Limb (tissue), 2 donors: ENCODE data around the gene FRMD4A.

ENCODE experiments used
- DNase-seq, 2 donors: peaks; one replicate each; pipeline ENCODE4 v3.0.0-alpha.2; 2016; ENCODE audit errors: extremely low spot score in 2 of 2

FRMD4A gene

DNA sequence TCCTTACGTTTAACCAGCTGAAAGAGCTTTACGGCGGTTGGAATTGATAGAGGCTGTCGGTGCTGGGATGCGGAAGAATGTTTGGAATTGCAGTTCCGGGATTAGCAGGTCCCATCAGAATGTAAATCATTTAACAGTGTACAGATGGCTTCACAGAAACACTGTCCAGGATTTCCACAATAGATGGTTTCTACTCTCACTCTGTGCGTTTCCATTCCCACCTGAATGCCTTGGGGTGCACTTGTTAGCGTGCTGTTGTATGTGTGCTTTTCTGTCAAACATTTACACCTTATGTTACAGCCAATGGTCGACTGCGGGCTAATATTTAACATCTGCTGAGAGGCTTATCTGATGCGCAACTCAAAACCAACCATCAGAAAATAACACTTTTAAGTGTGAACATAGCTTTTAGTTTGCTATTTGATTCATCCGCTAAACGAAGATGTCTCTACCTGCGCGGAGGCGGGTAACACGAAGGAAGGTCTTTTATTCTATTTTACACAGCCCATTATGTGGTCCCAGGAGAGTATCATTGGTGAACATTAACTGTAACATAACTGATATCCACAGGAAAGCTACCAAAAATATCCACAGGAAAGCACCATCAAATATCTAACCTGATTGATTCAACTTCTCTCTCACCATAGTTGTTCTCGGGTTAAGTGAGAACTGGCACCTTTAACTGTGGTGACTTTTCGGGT, 564.9 kb downstream of the FRMD4A start:
- DNase-seq: no peak

DNA sequence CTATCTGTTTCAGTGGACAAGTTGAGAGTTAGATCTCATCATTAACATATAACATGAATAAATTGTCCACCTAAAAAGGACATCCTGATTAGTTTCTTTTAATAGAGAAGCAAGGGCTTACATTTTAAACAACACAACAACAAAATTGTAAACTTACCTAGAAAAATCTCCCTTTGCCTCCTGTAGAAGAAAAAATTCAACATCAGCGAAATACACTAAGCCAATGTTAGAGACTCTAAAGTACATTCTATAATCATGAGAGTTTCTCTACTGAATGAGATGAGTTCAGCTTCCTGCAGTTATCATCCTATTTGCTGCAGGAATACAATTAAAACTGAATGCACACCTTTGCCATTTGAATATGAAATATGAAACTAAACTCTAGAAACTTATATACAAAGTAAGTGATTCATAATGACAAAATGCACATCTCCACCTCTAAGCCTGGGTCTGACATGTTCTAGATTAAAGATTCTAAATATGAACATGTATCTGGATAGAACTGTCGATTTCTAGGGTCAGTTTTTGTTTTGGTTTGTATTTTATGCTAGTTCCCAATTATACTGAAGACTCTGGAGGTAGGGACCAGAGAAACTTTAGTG, 569.1 kb downstream of the FRMD4A start:
- no peak for DNase-seq

DNA sequence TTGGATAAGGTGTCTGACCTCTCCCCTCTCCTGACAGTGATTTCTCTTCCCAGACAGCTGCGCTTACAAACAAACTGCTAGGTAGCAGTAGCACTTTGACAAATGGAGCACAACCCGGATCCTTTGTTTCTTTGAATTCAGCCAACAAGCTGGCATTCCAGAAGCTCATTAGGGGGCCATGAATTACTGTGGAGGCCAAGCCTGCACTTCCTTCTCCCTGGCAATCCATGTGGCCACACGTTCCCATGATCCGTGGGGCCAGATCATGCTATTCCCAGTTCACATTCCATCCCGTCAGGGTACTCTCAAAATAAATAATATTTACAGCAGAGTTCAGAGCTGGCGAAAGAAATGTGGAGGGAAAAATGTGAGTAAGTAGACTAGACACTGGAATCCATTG, 571.6 kb downstream of the FRMD4A start:
- no peak for DNase-seq

DNA sequence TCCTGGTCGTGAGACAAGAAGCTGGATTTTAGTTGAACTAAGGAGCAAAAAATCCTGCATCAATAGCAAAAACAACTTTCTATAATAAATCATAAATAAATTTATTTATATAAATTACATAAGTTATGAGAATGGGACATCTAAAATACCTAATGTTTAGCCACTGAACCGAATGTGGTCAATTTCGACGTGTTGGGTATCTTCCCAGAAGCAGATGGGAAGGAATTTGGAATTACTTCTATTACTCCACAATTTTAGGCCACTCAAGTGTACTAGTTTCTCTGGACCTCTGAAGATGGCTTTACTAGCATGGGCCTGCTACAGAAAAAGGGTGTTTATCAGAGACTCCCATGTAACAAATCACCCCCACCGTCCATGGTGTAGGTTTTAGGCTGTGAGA, 572.0 kb downstream of the FRMD4A start:
- no peak for DNase-seq

DNA sequence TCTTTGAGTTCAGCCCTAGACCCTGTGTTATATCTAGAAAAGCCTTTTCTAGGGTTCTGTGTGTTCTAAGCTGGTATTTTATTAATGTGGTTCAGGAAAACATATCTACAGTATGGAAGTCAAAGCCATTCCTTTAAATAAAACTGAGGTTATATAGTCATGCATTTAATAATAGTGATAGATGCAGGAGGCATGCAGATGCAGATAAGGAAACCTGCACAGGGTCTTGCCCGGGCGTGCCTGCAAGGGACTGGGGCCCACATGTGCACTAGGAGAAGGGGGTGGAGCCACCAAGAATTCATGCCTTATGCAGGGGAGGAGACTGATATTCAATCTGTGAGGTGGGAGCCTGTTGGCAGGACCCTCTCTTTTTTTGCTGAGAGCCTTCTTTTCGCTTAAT, 572.4 kb downstream of the FRMD4A start:
- DNase-seq: no peak

DNA sequence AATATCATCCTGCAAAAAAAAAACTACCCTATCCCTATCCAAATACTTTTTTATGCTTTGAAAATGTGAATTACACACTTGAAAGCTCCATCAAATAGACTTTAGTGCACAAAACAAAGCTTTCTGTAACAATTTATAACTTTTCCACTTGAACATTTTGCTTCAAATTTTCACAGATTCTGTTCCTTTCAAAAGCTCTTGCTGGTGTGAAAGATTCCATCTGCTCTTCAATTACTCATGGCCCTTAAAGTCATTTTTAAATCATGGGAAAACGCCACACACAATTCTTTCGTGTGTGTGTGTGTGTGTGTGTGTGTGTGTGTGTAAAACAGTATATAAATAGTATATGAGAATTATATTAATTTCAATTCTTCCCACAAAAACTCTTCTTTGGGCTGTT, 576.4 kb downstream of the FRMD4A start:
- DNase-seq: no peak

DNA sequence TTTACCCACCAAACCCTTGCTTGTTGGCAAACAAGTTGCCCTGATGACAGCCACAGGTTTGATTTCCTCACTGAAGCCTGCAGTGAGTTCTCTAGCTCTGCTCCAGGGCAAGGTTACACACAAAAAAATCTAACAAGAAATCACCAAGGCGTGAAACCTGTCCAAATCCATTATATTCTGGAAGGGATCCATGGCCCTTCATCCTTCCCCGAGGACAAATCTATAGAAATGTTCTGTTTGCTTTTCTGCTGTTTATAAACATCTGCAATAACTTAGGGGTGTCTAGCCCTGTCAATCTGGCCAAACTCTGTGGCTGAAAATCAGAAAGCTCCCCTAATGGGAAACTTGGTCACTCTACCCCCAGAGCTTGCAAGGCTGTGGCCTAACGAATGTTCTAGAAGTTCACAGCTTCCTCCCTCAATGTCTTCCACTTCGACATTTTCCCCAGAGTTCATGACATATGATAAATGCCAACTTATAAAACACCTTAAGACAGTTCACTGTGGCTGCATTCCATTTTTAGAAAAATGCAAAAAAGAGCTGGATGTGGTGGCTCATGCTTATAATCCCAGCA, 579.4 kb downstream of the FRMD4A start:
- DNase-seq: no peak

DNA sequence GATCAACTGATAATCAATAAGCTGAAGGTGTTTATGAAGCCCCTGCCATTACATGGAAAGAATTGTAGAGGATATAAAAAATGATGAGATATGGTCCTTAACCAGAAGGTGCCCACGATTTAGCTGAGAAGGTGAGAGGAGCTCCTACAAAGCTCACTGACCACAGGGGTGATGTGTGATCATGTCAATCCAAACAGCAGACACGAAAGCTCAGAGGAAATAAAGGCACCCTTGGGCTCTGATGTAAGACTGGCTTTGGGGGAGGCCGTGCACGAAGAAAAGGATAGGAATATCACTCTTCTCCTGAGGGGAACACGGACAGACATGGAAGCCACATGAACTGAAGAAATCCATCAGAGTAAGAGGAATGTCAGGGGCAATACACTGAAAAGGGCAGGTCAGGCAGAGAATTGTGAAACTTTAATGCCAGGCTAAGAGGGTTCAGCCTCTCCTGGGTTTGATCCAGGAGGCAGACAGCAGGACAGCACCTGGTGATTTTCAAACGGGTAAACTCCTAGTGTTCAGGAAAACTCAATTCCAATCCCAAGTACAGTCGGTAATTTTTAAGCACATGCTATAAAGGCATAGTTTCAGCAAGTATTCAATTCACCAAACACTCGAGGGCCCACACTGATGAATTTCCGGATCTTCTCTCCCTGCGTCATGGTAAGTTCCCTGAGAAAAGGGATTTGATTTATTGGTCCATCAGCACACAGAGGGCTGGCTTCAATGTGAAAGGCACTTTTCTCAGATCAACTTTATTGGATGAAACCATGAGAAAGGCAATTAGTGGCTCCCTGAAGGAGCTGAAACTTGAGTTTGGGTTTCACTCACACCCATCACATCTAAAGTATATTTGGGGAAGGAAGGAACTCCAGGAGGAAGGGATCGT, 580.2 kb downstream of the FRMD4A start:
- DNase-seq: no peak

DNA sequence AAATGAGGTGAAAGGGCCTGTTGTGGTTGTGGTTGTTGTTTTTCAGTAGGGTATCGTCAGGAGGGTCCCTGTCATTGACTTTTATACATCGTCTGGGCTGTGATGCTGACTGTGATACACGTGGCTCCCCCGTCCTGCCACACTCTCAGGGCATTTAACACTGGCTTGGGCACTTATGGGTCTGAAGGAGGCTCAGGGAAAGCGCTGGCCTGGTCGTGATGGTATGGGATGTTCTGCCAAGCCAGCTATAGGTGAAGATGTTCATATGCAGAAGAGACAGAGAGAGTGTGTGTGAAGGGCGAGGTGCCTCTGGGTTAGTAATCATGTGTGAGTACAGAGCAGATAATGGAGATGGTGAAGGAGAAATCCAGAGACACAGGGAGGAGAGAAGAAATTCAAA, 585.5 kb downstream of the FRMD4A start:
- no peak for DNase-seq

DNA sequence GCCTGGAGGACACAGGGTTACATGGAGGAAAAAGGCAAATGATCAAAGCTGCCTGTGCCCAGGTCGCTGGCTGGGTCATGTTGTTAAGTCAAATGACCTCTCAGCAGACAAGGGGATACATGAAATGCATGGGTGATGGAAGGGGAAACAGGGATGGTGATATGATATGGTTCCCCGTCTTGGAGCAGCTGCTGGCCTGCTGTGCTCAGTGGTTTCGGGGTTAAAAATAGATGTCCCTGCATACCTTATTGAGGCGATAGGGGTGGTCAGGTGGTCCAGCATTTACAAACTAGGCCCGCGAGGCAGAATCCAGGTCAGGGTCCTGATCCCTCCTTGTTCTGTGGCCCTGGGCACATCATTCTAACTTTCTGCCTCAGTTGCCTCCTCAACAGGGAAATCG, 586.8 kb downstream of the FRMD4A start:
- no peak for DNase-seq

DNA sequence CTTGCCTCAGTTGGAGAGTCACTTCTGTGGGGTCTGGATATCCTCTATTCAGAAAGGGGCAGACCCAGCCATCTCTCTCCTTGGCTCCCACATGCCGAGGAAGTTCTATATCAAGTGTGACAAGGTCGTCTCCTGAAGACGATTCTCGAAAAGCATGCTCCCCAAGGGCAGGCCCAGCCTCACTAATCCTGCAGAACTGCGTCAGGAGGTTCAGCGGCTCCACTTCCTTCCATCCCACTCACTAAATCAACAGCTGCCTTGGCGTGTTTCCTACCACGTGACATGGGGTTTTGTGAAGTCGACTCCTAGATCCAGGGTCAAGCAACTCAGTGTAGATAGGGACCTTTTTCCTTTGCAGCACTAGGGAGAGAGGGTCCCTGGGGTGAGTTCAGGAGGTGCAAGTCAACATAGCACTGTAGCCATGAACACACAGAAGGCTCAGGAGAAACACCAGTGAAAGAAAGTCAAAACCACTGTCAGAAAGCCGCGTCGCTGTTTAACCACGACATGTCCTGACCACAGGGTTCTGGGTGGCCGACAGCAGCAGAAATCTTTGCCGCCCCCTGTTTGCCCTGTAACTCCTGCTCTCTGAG, 587.5 kb downstream of the FRMD4A start:
- no peak for DNase-seq

DNA sequence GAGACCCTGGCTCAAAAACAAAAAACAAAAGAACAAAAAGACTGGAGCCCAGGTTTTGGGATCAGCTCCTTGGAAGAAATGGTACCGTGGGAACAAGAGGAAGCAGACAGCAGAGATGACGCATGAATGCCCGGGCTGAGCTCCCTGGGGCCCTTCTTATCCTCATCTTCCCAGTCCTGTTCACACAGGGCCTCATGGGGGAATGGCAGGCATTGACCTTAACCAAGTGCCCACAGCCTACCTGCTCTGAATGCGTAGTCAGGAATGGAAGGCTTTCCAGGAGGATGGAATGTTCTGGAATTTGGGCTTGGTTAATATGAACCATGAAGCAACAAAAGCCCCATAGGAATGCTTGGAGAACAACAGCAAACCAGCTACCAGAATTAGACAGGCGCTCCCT, 589.3 kb downstream of the FRMD4A start:
- no peak for DNase-seq

DNA sequence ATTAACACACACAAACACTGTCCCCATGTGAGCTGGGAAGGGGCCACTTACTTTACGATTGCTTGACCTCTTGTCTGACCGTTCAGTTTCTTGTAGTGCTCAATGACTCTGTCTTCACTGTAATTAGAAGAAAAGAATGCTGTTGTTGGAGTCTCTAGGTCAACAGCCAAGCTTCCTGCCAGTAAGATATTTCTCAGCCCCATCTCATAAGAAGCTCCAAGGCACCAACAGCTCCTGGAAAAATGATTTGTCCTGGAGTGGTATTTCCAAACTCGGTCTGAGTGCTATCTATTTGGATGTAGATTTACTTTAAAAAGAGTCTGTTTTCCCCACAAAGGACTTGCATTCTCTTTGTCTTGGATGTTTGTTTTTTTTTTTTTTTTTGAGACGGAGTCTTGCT, 590.3 kb downstream of the FRMD4A start:
- no peak for DNase-seq

DNA sequence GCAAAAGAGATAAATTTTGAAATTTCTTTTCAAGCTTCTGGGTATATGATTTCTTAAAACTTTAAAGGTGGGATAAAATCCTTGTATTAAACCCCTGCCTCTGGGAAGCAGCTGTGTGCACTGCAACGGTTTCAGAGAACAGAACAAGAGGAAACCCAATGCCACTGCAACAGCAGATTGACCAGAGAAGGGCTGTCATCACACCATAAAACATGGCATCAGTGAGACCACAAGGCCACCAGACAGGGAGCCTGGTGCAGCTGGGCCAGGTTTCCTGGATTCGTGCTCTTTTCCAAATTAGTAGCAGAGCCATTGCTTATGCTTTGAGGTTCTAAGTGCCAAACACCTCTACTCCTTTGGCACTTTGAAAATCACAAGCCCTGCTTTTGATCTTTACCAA, 591.5 kb downstream of the FRMD4A start:
- DNase-seq: no peak

DNA sequence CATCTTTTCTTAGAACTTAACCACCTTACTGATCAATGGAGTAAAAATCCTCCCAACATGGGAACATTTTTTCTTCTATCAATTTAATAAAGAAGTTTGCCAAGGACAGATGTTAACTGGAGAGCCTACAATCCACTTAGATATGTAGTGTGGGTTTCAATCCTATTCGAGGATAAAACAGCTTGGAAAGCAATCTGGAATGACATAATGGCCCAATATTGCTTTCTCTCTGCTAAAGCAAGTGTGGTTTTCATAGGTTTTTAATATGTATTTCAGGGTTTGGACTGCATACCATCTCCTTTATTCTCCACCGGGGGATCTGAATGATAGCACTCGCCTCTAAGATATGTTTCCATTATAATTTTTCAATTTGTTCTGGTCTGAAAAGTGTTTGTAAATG, 594.2 kb downstream of the FRMD4A start:
- no peak for DNase-seq

DNA sequence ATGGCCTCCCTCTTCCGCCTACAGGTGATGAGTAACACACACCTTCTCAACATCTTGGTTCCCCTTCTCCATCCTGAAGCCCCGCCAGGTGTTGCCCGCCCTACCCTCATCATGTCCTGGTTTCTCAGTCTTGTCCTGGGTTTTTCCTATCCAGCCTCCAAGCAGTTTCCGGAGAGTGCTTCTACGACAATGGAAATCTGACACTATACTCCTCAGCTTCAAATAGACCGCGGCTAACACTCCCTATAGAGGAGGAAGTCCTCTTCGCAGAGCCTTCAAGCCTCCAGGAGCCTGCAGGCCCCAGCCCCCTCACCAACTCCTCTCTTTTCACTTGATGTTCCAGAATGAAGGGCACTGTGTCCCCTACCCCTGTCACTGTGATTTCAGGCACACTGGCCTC, 596.6 kb downstream of the FRMD4A start:
- DNase-seq: no peak

DNA sequence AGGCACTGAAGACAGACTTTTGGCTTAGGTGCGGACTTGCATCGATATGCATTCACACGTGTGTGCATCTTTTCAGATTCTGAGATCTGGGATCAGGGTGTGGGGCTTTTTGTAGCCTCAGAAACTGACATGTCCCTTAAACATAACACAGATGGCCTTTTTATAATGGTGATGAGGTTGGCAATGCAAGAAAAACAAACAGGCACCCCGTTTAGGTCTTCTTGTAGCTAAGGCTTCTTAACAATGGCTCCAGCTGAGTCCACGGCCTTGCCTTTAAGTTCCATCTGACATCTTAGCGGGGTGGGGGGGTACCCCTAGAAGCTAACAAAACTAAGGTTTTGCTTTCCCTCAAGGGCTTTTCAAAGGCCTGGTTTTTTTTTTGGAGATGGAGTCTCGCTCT, 597.7 kb downstream of the FRMD4A start:
- DNase-seq: no peak

DNA sequence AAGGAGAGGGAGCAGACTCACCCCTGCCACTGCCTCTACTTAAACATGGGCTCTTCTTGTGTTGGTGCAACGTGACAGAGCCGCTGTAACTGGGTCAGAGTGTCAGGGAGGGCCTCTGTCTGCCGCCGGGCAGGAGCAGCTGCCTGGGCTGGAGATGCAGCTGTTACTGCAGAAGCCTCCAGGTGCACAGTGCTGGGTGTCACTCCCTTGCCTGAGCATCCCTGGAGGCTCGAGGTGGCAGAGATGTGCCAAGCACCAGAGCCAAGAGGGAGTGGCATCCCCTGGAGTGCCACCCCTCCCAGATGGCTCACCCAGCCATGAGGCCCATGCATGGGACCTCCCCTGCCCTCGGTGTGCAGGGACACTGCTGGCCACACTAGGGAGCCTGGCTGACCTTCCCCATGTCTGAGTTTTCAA, 598.3 kb downstream of the FRMD4A start:
- no peak for DNase-seq

DNA sequence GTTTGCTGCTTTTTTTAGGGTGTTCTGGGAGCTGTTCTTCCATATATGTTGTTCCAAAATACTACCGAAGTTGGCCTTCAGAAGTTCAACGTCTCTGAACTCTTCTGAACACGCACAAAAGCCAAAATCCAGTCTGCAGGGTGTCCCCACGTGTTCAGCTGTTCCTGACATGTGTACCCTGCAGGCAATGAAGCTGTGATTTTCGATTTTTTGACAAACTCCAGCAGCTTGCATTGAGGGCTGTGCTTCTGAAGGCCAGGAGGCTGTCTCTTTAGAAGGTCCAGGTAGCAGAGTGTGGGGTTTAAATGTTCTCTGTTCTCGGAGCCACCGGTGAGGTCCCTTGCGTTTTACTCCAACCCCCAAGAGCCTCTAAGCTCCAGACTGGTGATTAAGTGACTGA, 598.9 kb downstream of the FRMD4A start:
- no peak for DNase-seq

DNA sequence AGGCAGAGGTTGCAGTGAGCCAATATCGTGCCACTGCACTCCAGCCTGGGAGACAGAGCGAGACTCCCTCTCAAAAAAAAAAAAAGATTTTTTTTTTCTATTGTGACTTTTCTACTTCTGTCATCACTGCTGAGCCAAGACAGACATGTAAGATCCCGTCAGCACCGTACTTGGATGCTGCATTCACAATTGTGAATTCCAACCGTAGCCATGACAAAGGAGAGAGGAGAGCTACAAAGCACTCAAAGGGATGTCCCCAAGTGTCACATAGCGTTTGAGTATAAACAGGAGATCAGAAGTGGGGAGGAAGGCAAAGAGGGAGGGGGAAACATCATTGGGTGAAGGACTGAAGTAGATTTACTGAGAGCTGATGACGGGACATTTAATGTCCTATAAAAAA, 599.8 kb downstream of the FRMD4A start:
- DNase-seq: no peak

DNA sequence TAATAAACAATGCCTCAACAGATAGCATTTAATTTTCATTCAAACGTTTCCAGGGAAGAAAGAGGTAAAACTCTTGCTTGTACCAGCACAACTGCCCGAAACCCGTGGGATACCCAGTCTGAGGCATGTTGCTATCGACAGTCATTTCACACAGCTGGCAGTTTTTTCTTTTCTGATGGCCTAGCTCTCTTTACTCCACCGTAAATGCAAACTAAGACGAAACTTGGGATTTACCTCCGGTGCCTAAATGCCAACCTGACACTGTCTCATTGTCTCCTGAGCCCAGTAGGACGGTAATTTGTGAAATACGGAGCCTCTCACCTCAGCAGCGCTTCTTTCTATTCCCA, 600.4 kb downstream of the FRMD4A start:
- DNase-seq: no peak
